HG03342 (cell line): Measurements from ENCODE around the gene EVI5L.
"Not testable (repeated sequence)": the region's sequence is repeated elsewhere in the genome, so short reads cannot be mapped to it uniquely, and the experiment has no call there.

Source experiments
- ATAC-seq: cut with Tn5 transposase; IDR thresholded peaks from one replicate; pipeline ENCODE4 v1.9.1; 2021; ENCODE audit warnings: mild to moderate bottlenecking, moderate library complexity; ENCODE audit not compliant: unreplicated experiment

EVI5L gene

DNA sequence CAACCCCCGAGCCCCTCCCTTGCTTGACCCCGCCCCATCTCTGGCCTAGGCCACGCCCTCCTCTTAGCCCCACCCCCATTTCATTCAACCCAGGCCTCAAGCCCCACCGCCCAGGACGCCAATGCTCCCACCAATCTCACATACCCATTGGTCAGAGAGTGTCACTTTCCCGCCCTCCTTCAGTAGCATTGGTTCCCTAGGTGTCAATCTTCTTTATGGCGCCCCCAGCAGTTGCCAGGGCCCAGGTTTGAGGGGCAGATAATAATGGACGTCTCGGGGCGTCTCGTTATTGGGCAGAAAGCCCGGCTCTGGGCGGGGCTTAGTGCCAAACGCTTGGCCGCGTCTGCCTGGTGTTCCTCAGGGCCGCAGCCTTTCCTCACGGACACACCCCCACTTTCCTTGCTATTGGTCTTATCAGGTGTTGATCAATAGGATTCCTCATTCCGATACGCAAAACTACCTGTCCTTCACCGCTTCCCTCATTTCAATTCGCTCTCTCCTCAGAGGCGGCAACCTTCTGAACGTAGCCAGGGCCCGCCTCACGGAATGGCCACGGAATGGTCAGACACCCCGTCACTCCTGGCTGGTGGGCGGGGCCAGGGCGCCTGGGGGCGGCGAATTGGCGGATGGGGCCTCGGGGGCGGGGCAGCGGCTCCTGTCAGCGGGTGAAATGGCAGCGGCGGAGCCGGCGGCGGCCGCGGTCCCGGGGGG is at the start of gene EVI5L:
EVI5L (plus strand) TSS at position 658 of the 711 bp plus-strand sequence. CDS start 16,325 bp downstream, outside the sequence.
- peak; percentile 84 for ATAC-seq

GRCh38 chr19:7781157-7781556 is 48.9 kb upstream of the EVI5L start:
- no peak for ATAC-seq

DNA sequence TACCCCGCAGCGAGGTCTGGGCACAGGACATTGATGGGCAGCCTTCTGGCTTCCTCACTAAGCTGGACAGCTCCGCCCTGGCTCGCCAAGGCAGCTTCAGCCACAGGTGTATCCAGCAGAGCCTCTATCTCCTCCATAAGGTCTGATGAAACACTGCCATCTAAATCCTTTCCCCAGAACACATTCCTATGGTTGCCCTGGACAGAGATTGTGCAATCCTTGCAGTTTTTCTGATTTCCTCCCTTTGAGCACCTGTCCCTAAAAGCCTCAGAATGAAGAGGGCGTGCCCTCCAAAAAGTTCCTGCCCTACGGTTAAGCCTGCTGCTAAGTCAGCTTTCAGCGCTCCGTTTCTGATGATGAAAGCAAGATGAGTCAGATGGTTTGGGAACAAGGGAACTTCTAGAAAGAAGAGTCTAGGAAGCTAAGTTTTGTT is 46.0 kb upstream of the EVI5L start:
- no peak for ATAC-seq

- no peak for ATAC-seq
Measured at GRCh38 chr19:7784856-7785255, 45.2 kb upstream of the EVI5L start.

DNA sequence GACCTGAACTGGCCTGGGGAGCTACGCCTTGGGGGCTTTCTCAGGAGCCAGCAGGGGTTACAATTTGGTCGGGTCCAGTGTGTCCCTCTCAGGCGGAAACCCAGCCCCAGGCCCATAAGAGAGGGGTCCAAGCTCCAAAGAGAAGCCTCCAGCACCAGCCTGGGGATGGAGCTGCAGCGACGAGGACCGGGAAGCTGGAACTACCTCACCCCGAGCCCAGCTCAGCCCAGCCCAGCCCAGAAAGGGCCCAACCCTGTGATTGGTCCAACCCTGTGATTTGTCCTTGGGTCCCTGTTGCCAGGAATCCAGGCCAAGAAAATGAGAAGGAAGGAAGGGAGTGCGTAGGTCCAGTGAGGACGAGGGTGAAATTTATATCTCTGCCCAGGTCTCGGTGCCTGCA is 42.9 kb upstream of the EVI5L start:
- ATAC-seq = no peak

DNA sequence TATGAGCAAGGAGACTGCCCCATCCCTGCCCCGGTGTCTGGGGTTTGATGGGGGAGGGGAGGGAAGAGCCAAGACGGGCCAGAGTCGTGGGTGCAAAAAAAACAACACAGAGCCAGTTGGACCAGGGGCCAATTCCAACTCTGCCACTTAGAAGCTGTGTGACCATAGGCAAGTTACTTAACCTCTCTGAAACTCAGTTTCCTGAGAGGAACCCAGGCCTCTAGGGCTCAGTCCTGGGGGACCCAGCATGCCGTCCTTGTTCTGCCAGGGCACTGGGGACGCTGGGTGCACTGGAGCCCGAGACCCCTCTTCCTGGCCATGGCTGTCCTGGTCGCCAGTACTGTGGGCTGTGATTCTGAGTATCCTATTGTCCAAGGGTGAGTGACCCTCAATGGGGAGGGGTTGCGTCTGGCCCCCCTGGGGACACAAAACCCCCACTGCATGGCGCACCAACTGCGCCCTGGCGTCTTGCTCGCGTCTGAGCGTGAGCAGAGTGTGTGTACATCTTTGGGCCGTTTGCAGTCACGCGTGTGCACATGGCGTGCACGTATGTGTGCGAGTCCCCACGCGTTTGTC is 42.3 kb upstream of the EVI5L start:
- ATAC-seq = no peak

- no peak for ATAC-seq
Measured at GRCh38 chr19:7788178-7788932, 41.7 kb upstream of the EVI5L start.

- no peak for ATAC-seq
Measured at GRCh38 chr19:7788933-7789323, 41.1 kb upstream of the EVI5L start.

- no peak for ATAC-seq
Measured at GRCh38 chr19:7789447-7789846, 40.6 kb upstream of the EVI5L start.

DNA sequence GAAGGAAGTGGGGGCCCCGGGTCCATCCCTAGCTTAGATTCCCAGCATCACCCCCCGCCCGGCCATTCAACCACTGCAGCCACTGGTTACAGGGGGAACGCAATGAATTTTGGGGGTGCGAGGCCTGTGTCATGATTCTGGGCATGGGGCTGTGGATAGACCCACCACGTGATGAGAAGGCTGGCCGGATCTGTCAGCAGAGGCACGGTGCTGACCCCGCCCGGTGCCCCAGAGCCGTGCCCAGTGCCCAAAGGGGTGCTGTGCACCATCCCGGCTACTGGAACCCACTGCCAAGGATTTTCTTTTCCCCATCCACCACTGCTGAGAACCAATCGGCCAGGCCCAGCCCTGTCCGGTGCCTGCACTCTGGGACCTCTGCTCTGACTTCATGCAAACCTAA is 39.6 kb upstream of the EVI5L start:
- ATAC-seq = no peak

GRCh38 chr19:7792281-7792680 is 37.7 kb upstream of the EVI5L start:
- ATAC-seq = no peak

- not testable (repeated sequence) for ATAC-seq
Measured at GRCh38 chr19:7792701-7793100, 37.3 kb upstream of the EVI5L start.

DNA sequence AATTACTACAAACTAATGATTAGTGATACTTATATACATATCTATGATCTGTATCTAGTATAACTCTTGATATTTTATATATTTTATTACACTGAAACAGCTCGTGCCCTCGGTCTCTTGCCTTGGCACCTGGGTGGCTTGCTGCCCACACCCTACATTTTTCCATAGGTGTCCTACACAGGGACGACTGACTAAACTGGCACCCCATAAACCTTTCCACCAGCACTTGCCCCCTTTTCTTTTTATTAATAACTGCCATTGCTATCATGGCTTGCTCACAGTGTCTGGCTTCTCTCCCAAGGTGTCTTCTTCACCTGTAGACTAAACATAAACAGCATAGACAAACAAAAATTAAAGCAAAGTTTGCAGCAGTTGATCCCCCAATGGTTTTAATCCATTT is 36.5 kb upstream of the EVI5L start:
- no peak for ATAC-seq

DNA sequence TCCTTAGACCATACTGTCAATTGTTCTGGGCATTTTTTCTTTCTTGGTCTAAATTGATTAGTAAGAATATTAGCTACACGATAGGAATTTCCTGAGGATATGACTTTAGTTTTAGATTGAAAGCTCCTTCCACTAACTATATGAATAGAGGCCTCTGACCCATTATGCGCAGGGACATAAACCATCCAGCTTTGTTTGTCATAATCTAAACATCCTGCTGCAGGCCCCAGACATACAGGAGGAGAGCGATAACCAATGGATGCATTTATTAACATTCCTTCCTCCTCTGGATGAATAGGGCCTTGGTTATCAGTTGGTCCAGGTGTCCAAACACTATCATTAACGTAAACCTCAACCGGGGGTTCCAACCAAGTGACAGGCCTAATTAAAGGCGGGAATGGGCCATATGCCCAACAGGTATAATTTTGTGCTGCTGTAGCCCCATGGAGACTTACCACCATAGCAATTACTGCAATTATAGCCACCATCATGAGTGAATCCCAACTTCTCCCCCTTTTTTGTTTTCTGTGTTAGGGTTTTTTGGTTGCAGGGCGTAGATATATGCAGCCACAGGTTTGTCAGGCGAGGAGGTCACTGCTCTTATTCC is 34.4 kb upstream of the EVI5L start:
- no peak for ATAC-seq

DNA sequence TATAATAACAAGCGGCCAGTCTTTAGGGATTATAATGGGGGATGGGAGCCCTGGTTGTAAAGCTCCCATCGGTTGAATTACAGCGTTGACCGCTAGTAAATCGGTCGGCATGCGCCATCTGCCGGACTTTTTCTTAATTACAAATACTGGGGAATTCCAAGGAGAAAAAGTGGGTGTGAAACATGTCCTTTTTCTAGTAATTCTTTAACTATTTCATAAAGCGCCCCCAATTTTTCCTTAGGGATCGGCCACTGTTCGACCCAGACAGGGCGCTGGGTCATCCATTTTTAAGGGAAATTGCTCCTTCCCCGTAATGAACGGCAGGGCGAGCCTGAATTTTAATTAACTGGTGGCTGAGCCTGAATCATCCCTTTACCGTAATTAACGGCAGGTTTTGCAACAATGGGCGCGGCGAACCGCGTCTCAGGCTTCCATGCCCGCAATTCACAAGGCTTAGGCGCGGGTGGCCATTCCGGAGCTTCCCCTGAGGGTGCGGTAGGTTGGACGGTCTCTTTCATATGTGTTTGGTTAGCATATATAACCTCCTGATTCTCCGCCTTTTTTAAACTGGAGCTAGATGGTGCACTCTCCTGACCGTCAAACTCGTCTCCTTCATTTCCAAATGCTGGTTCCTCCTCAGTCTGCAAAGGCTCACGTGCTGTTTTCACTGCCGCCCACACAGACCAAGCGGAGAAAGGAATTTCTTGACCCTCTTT is 30.2 kb upstream of the EVI5L start:
- ATAC-seq = no peak

DNA sequence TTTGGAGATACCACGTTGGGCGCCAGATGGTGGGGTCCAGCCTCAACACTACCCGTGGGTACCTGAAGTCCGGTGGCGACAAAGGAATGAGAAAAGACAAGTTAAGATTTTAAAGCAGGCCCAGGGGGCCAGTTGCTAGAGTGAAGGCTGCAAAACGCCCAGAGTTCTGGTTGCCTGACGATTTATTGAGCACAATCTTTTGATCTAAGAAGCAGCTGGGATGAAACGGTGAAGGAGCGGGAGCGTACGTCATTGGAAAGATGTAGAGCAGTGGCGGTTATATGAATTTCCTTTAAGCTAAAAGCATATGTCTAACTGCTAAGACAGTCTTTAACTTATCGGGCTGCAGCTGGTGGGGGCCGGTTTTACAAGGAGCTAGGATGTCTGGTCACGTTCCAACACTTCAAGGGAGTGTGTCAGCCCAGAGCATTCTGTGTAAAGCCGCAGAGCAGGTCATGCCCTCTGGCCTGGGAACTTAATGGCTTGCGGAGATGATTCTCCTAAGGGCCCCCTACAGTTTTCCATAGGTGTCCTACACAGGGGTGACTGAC is 28.9 kb upstream of the EVI5L start:
- no peak for ATAC-seq

DNA sequence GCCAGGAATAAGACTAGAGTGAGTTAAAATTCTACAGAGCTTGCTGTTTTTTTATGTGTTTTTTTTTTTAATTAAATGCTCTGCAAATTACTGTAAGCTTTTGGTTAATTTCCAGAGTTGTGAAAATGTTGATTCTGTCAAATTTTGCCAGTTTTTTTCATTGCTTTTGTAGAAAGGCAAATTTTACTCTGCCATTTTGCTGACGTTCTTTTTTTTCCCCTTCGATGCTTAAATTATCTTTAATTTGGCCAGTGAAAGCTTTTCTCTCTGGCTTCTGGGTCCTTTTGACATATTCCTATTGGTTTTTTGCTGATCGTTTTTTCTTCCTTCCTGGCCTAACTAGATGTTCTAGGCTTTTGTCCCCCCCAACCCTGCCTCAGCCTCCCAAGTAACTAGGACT is 23.8 kb upstream of the EVI5L start:
- no peak for ATAC-seq

GRCh38 chr19:7806876-7807275 is 23.1 kb upstream of the EVI5L start:
- no peak for ATAC-seq

DNA sequence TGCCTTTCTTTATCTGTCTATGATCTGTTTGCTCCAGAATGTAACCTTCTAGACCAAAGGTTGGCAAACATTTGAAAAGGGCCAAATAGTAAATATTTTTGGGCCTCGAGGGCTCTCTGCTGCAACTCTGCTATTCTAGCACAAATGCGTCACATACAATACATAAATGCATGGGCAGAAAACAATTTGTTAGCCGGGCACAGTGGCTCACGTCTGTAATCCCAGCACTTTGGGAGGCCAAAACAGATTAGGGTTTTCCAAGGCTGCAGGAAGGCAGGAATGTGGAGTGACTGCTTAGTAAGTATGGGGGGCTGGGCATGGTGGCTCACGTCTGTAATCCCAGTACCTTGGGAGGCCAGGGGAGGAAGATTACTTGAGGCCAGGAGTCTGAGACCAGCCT is 21.9 kb upstream of the EVI5L start:
- ATAC-seq = no peak

DNA sequence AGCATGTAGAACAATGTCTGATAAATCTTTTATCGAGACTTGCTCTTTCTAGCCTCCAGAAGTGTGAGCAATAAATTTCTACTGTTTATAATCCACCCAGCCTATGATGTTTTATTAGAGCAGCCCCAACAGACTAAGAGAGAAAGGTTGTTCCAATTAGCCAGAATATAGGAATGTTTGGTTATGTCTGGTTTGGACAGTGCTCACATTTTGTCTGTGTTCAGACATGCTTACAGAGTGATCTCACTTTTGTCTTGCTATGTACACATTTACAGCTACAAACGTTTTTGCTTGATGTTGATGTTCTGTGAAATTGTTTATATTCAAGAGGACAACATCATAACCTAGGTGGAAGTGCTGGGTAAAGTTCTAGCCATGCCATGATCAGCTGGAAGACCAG is 18.0 kb upstream of the EVI5L start:
- ATAC-seq = no peak

DNA sequence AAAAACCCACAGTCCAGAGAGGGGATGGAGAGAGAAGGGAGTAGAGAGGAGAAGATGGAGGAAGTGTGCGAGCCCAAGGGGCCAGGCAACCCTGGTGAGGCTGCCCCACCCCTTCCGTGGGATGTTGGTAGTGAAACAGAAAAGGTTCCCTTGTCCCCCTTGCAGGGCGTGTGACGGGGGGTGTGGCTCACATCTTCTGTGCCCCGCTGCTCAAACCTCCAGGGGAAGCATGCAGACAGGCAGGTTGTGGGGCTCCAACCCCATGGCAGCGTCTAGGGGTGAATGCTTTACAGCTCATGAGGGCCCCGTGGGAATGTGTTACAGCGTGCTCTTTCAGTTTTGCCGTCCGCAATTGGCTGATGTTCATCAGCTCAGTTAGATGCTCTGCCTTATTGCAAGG is 14.7 kb upstream of the EVI5L start:
- ATAC-seq = no peak
